GM13977 (cell line): Measurements from ENCODE around the gene BAIAP2.
"Not testable (repeated sequence)": the region's sequence is repeated elsewhere in the genome, so short reads cannot be mapped to it uniquely, and the experiment has no call there.

Source experiments
- DNase-seq: peaks from one replicate; pipeline ENCODE4 v3.0.0; 2012; ENCODE audit warnings: low spot score
- in situ Hi-C: fragments of 300-500 bp; cut with MboI; formaldehyde crosslinking; loops from one replicate; pipeline ENCODE4 v1.12.0; 2022; ENCODE audit warnings: low sequenced_read_pairs, low pct_unique_long_range_greater_than_20kb, mixed read lengths, inconsistent platforms; ENCODE audit not compliant: unreplicated experiment
- TF ChIP-seq, protein P1 (sequence below): IDR thresholded peaks from 2 replicates; pipeline ENCODE4 v1.5.1; 2012; ENCODE audit warnings: mild to moderate bottlenecking, control low read depth; ENCODE audit not compliant: insufficient read depth; ENCODE audit errors: extremely low read depth, missing control alignments

BAIAP2 gene

DNA sequence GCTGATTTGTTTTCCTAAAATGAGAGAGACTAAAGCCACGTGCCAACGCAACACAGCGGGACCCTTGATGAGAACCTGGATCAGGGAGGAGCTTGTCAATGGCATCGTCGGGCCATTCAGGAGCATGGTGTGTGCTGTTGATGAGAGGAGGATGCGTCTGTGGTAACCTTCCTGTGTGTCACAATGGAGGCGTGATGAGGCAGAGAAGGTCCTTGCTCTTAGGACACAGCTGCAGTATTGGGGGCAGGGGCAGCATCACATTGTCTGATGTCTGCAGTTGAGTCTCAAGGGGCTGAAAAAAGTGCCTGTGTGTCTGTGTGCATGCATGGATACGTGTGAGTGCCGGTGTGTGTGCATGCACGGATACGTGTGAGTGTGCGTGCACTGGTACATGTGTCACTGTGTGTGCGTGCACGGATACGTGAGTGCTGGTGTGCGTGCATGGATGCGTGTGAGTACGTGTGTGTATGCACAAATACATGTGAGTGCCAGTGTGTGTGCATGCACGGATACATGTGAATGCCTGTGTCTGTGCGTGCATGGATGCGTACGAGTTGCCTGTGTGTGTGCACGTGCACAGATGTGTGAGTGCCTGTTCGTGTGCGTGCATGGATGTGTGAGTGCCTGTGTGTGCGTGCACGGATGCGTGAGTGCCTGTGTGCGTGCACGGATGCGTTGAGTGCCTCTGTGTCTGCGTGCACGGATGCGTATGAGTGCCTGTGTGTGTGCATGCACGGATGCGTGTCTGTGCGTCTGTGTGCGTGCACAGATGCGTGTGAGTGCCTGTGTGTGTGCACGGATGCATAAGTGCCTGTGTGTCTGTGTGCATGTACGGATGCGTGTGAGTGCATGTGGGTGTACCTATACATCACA lies 39.3 kb downstream of the BAIAP2 start:
- TF ChIP-seq, protein P1, sequence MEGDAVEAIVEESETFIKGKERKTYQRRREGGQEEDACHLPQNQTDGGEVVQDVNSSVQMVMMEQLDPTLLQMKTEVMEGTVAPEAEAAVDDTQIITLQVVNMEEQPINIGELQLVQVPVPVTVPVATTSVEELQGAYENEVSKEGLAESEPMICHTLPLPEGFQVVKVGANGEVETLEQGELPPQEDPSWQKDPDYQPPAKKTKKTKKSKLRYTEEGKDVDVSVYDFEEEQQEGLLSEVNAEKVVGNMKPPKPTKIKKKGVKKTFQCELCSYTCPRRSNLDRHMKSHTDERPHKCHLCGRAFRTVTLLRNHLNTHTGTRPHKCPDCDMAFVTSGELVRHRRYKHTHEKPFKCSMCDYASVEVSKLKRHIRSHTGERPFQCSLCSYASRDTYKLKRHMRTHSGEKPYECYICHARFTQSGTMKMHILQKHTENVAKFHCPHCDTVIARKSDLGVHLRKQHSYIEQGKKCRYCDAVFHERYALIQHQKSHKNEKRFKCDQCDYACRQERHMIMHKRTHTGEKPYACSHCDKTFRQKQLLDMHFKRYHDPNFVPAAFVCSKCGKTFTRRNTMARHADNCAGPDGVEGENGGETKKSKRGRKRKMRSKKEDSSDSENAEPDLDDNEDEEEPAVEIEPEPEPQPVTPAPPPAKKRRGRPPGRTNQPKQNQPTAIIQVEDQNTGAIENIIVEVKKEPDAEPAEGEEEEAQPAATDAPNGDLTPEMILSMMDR = no peak
- in situ Hi-C loops = no loop called here
- no peak for DNase-seq

DNA sequence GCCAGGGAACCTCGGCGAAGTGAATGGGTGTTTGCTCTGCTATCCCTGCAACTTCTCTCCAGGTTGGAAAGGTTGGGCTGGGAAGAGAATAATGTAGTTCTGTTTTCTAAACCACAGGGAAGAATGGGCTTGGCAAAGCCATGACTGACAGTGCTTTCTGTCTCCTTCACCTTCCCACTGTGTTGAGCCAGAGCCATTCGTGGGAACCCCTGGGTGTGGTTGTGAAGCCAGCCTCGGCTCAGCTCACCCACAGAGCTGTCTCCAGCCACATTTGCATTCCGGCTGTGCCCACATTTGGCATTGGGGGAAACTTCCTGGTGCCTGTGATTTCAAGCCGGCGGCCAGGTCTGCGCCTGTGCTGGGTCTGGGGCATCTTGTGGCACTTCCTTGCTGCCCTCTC lies 39.9 kb downstream of the BAIAP2 start:
- TF ChIP-seq, protein P1 = no peak
- in situ Hi-C loops = no loop called here
- DNase-seq = no peak

DNA sequence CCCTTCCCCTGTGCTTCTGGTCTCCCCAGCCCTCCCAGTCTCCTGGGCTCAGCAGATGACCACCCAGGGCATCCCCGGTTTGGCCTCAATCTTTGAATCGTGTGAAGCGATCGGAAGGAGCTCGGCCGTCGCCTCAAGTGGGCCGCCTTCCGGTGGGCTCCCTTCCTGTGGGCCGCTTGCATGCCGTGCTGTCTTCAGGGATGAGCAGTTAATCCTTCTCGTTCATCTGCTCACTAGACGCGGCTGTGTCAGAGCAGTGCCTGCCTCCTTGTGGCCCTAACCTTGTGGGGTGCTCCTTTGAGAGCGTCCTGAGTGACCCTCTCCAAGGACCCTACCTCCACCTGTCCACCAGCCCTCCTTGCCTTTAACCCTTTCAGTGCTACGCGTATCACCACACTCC lies 40.4 kb downstream of the BAIAP2 start:
- in situ Hi-C loops = no loop called here
- TF ChIP-seq, protein P1 = no peak
- no peak for DNase-seq

DNA sequence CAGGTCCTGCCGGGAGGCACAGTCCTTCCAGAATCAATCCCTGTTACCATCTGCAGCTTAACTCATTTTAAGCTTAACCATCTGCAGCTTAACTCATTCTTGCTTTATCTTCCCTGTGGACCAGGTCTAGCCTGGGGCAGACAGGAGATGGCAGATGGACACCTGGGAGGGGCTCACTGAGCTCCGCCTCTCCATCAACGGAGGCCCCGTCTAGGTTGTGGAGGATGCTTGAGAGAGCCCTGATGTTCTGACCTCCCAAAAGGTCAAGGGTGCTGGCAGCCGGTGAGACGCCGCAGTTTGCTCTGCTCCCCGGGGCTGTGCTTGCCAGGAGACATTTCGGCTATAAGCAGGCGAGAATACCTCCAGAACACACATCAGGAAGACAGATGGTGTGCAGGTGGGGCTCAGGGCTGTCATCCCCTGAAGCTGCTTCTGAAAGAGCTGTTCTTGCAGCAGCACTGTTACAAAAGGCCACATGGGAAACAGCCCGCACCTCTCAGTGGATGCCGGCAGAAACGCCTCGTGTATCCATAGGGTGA lies 41.3 kb downstream of the BAIAP2 start:
- DNase-seq = no peak
- in situ Hi-C loops = no loop called here

DNA sequence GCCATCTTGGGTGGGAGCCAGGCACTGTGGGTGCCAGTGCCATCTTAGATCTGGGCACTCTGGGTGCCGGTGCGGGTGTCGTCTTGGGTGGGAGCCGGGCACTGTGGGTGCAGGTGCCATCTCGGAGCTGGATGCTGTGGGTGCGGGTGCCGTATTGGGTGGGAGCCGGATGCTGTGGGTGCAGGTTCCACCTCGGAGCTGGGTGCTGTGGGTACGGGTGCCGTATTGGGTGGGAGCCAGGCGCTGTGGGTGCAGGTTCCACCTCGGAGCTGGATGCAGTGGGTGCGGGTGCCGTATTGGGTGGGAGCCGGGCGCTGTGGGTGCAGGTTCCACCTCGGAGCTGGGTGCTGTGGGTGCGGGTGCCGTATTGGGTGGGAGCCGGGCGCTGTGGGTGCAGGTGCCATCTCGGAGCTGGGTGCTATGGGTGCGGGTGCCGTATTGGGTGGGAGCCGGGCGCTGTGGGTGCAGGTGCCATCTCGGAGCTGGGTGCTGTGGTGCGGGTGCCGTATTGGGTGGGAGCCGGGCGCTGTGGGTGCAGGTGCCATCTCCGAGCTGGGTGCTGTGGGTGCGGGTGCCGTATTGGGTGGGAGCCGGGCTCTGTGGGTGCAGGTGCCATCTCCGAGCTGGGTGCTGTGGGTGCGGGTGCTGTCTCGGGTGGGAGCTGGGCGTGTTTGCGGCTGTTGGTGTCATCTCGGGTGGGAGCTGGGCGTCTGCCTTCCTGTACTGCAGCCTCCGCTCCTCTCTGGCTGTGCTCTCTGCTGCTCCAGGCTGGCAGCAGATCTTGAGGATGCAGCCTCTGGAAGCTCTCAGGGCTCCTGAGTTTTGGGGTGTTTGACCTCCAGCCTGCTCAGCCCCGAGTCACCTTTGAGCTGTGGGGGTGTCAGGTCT lies 43.3 kb downstream of the BAIAP2 start:
- in situ Hi-C loops, DNase-seq: not testable (repeated sequence)

More for the DNA sequence above, 41.3 kb downstream of the BAIAP2 start:
- TF ChIP-seq, protein P1 = no peak

DNA sequence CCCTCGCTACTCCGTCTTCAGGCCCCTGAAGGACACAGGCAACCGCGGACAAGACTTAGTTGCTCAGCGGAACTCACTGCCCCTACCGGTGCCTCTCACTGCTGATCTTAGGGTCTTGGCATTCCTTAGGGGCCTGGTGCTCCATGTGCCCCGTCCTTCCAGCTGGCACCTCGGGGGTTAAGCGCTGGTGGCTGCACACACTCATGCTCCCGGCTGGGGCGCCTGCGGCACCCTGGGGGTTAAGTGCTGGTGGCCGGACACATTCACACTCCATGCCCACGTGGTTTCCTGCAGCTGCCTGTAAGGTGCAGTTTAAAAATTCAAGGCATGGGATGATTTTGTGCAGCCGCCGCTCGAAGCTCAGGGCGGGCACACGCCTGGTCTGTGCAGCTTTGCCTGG lies 45.1 kb downstream of the BAIAP2 start:
- TF ChIP-seq, protein P1 = no peak
- in situ Hi-C loops = no loop called here
- no peak for DNase-seq
